Measurements from ENCODE around the gene SH3BP2.
"Not testable (repeated sequence)": the region's sequence is repeated elsewhere in the genome, so short reads cannot be mapped to it uniquely, and the experiment has no call there.

The SH3BP2 gene

GRCh38 chr4:2792711-2793585 lies at the start of gene SH3BP2:
SH3BP2 (plus strand) TSS chr4:2793085; CDS start chr4:2820618, 27,533 bp downstream.
- DNase-seq: peak; percentile 49

- DNase-seq: no peak
Observed at GRCh38 chr4:2743518-2744445, 49.1 kb upstream of the SH3BP2 start.

GRCh38 chr4:2744576-2745270 lies 48.2 kb upstream of the SH3BP2 start:
- DNase-seq: no peak

- DNase-seq: no peak
Observed at GRCh38 chr4:2745516-2745915, 47.4 kb upstream of the SH3BP2 start.

- no peak for DNase-seq
Observed at GRCh38 chr4:2745981-2746806, 46.7 kb upstream of the SH3BP2 start.

GRCh38 chr4:2746891-2747695 lies 45.8 kb upstream of the SH3BP2 start:
- DNase-seq: no peak

- DNase-seq: no peak
Observed at GRCh38 chr4:2750719-2751605, 41.9 kb upstream of the SH3BP2 start.

GRCh38 chr4:2753436-2753835 lies 39.4 kb upstream of the SH3BP2 start:
- no peak for DNase-seq

- no peak for DNase-seq
Observed at GRCh38 chr4:2754848-2755819, 37.8 kb upstream of the SH3BP2 start.

GRCh38 chr4:2755821-2756690 lies 36.8 kb upstream of the SH3BP2 start, which contains the start of gene TNIP2:
TNIP2 (minus strand) TSS chr4:2756336; CDS start chr4:2756289, 47 bp downstream.
- peak; percentile 57 for DNase-seq

GRCh38 chr4:2756691-2757350 lies 36.1 kb upstream of the SH3BP2 start:
- no peak for DNase-seq

GRCh38 chr4:2757426-2757825 lies 35.5 kb upstream of the SH3BP2 start:
- no peak for DNase-seq

- DNase-seq: no peak
Observed at GRCh38 chr4:2761035-2761923, 31.6 kb upstream of the SH3BP2 start.

GRCh38 chr4:2762048-2762447 lies 30.8 kb upstream of the SH3BP2 start:
- no peak for DNase-seq

GRCh38 chr4:2762486-2763370 lies 30.2 kb upstream of the SH3BP2 start:
- not testable (repeated sequence) for DNase-seq

All from NCI-H345 (cell line).